Thyroid gland (tissue), 4 donors: ENCODE measurements around the gene GRIA4. TPM values are rescaled to one million over a fixed set of nuclear protein-coding genes. Genes with fewer than 3 reads are reported as not detected.

Experiments used
- DNase-seq, 2 donors: peaks; one replicate each; pipeline ENCODE4 v3.0.0-alpha.2; 2019
- H3K27ac ChIP-seq, 3 donors: fragments of 200-600 bp; sonication (generic); 1 replicate in 2 of 3; 2 replicates in 1 of 3; pipeline ENCODE4 v1.5.1; 2016 to 2019; ENCODE audit warnings: mild to moderate bottlenecking in 1 of 3, moderate library complexity in 1 of 3
- H3K27me3 ChIP-seq: fragments of 200-600 bp; sonication (generic); one replicate; pipeline ENCODE4 v1.5.1; 2019
- H3K36me3 ChIP-seq, 2 donors: fragments of 200-600 bp; sonication (generic); one replicate each; pipeline ENCODE4 v1.5.1; 2016 to 2019
- H3K4me1 ChIP-seq, 2 donors: fragments of 200-600 bp; sonication (generic); one replicate each; pipeline ENCODE4 v1.5.1; 2017 to 2019
- H3K4me3 ChIP-seq, 3 donors: fragments of 200-600 bp; sonication (generic); replicated peaks in 1 of 3; 1 replicate in 2 of 3; 2 replicates in 1 of 3; pipeline ENCODE4 v1.5.1; 2016; ENCODE audit warnings: mild to moderate bottlenecking in 1 of 3
- H3K9me3 ChIP-seq: fragments of 200-600 bp; sonication (generic); one replicate; pipeline ENCODE4 v1.5.1; 2017
- CTCF ChIP-seq, 6 experiments: fragments of 200-600 bp in 3 of 6; fragments of 450-650 bp in 3 of 6; sonication (generic) in 3 of 6; IDR thresholded peaks; one replicate each; pipeline ENCODE4 v1.5.1; 2016 to 2019; ENCODE audit warnings: antibody characterized with exemption in 6 of 6, mild to moderate bottlenecking in 2 of 6, inconsistent platforms in 1 of 6, moderate library complexity in 1 of 6
- POLR2A ChIP-seq, 2 donors: fragments of 450-650 bp; IDR thresholded peaks; one replicate each; pipeline ENCODE4 v1.6.1; 2017; ENCODE audit warnings: antibody characterized with exemption in 2 of 2, mild to moderate bottlenecking in 2 of 2, moderate library complexity in 1 of 2
- WGBS, 2 donors: methylation state at CpG; one replicate each; pipeline ENCODE4 v1.1.5; 2017; 5-methylcytosine and 5-hydroxymethylcytosine counted together
- intact Hi-C: fragments of 100-400 bp; cut with DNase I; formaldehyde crosslinking; loops from one replicate; pipeline ENCODE4 v1.15.1; 2023
- total RNA-seq, 4 donors: library from RNA; depleted of rRNA; stranded (reverse); fragments of >200 nt; gene quantifications; one replicate each; pipeline ENCODE4 v1.2.3, GENCODE V29; 2016

GRIA4 gene
- total RNA-seq, 4 donors from 2014 or later: 0.11 TPM; not detected in 3

GRCh38 chr11:106014620-106015019 is 404.7 kb downstream of the GRIA4 start:
- WGBS, 2 donors: 86 to 89% methylated on average over 2 of the region's 2 CpGs
- peaks cover 9 to 11% of the 10 kb centered on the region in 2 donors for H3K4me1 ChIP-seq

GRCh38 chr11:106015066-106015465 is 405.2 kb downstream of the GRIA4 start:
- Histone ChIP-seq H3K9me3 (no peaks in the 10 kb centered on the region), H3K4me1 (peaks cover 9 to 11% of the 10 kb centered on the region in 2 donors), H3K36me3 (peaks cover under 1 to 8% of the 10 kb centered on the region in 2 donors), H3K27me3 (no peaks in the 10 kb centered on the region), H3K27ac (no peak overlapping the region), H3K4me3 (no peak overlapping the region)
- WGBS, 2 donors: 87 to 92% methylated on average over 2 of the region's 2 CpGs
- no peak for DNase-seq
- intact Hi-C loops: no loop called here
- no peak for TF ChIP-seq CTCF (IDR thresholded peaks at IDR 0.05)
- TF ChIP-seq POLR2A (IDR thresholded peaks at IDR 0.05): no peak

More at GRCh38 chr11:106014620-106015019, 404.7 kb downstream of the GRIA4 start:
- no peak overlapping the region for H3K4me3 ChIP-seq
- intact Hi-C loops: no loop called here
- no peak for DNase-seq
- TF ChIP-seq POLR2A (IDR thresholded peaks at IDR 0.05): no peak
- no peak overlapping the region for H3K27ac ChIP-seq
- no peaks in the 10 kb centered on the region for H3K9me3 ChIP-seq
- no peaks in the 10 kb centered on the region for H3K27me3 ChIP-seq
- peaks cover 5 to 12% of the 10 kb centered on the region in 2 donors for H3K36me3 ChIP-seq

GRCh38 chr11:106017093-106017492 is 407.2 kb downstream of the GRIA4 start:
- no peaks in the 10 kb centered on the region for H3K27me3 ChIP-seq
- WGBS, 2 donors: 88 to 96% methylated on average over 2 of the region's 2 CpGs
- H3K36me3 ChIP-seq: no peaks in the 10 kb centered on the region
- H3K9me3 ChIP-seq: no peaks in the 10 kb centered on the region
- DNase-seq: no peak
- no peak overlapping the region for H3K4me3 ChIP-seq
- intact Hi-C loops: no loop called here
- TF ChIP-seq CTCF (IDR thresholded peaks at IDR 0.05): no peak
- TF ChIP-seq POLR2A (IDR thresholded peaks at IDR 0.05): no peak
- H3K4me1 ChIP-seq: peaks cover 20 to 21% of the 10 kb centered on the region in 2 donors
- no peak overlapping the region for H3K27ac ChIP-seq

GRCh38 chr11:106021181-106021966 is 411.5 kb downstream of the GRIA4 start:
- H3K9me3 ChIP-seq: no peaks in the 10 kb centered on the region
- DNase-seq: no peak
- H3K27ac ChIP-seq: peak overlapping the region in 2 of 3 donors; percentile 18 to 73
- H3K4me3 ChIP-seq: peak overlapping the region; percentile 60 to 71 (median 64)
- no peak for TF ChIP-seq POLR2A (IDR thresholded peaks at IDR 0.05)
- no peak for TF ChIP-seq CTCF (IDR thresholded peaks at IDR 0.05)
- intact Hi-C loops: loop anchor here (10.0 kb wide), 1 partner anchor 53 kb away; the partner anchor contains the start of genes AASDHPPT and KBTBD3
- peaks cover 20 to 21% of the 10 kb centered on the region in 2 donors for H3K4me1 ChIP-seq
- H3K36me3 ChIP-seq: no peaks in the 10 kb centered on the region
- WGBS, 2 donors: 17 to 25% methylated on average over 16 to 18 of the region's 18 CpGs
- no peaks in the 10 kb centered on the region for H3K27me3 ChIP-seq

- 1 to 3% methylated on average over 27 to 40 of the region's 48 CpGs for WGBS, 2 donors
- no peaks in the 10 kb centered on the region for H3K36me3 ChIP-seq
- no peaks in the 10 kb centered on the region for H3K27me3 ChIP-seq
- no peaks in the 10 kb centered on the region for H3K9me3 ChIP-seq
- peaks cover 20 to 21% of the 10 kb centered on the region in 2 donors for H3K4me1 ChIP-seq
- peak in 1 of 2 donors; percentile 54 for TF ChIP-seq POLR2A (IDR thresholded peaks at IDR 0.05)
- TF ChIP-seq CTCF (IDR thresholded peaks at IDR 0.05): peak in 1 of 6 experiments; percentile 20
- intact Hi-C loops: loop anchor here (10.0 kb wide), 1 partner anchor 53 kb away; the partner anchor contains the start of genes AASDHPPT and KBTBD3
- H3K27ac ChIP-seq: peak within 1 kb of the TSS in 2 of 3 donors; percentile 54 to 73
- DNase-seq: peak; percentile 100
- peak within 1 kb of the TSS; percentile 60 to 71 (median 64) for H3K4me3 ChIP-seq
Observed at GRCh38 chr11:106021967-106022794, 412.3 kb downstream of the GRIA4 start, which contains the start of gene MSANTD4. MSANTD4 (minus strand) TSS chr11:106022240; CDS start chr11:106010917, 11,323 bp downstream.
